GM18507 (cell line): ENCODE data around the gene KANK3.
"Not testable (repeated sequence)": the region's sequence is repeated elsewhere in the genome, so short reads cannot be mapped to it uniquely, and the experiment has no call there.

Source experiments
- DNase-seq: peaks from one replicate; pipeline ENCODE4 v3.0.0; 2011; ENCODE audit warnings: low read depth; ENCODE audit not compliant: insufficient read length; ENCODE audit errors: extremely low spot score
- FAIRE-seq: peaks from 2 replicates; lab custom pipeline; 2011; peaks lifted over from hg19 to GRCh38; lab: Jason Lieb, UNC

Gene KANK3

GRCh38 chr19:8321986-8322637, 20.9 kb downstream of the KANK3 start:
- DNase-seq: no peak
- FAIRE-seq: no peak

- FAIRE-seq (peak; percentile 86), DNase-seq (peak; percentile 97)
Measured at GRCh38 chr19:8321067-8321985, 21.7 kb downstream of the KANK3 start, which contains the start of the genes NDUFA7 and RPS28. Gene NDUFA7 (minus strand): TSS chr19:8321375. CDS start chr19:8321358, 17 bp downstream. Gene RPS28 (plus strand): TSS chr19:8321496. CDS start chr19:8321531, 35 bp downstream.

GRCh38 chr19:8320564-8321066, 22.4 kb downstream of the KANK3 start:
- no peak for DNase-seq

GRCh38 chr19:8319807-8320520, 23.1 kb downstream of the KANK3 start:
- FAIRE-seq: no peak
- DNase-seq: no peak

More at GRCh38 chr19:8320564-8321066, 22.4 kb downstream of the KANK3 start:
- peak; percentile 47 for FAIRE-seq

- FAIRE-seq, DNase-seq: not testable (repeated sequence)
Measured at GRCh38 chr19:8318835-8319234, 24.2 kb downstream of the KANK3 start.

- DNase-seq (no peak), FAIRE-seq (no peak)
Measured at GRCh38 chr19:8316351-8317125, 26.5 kb downstream of the KANK3 start.

- DNase-seq, FAIRE-seq: not testable (repeated sequence)
Measured at GRCh38 chr19:8314981-8315640, 28.0 kb downstream of the KANK3 start.

GRCh38 chr19:8311461-8312260, 31.4 kb downstream of the KANK3 start:
- FAIRE-seq (no peak), DNase-seq (no peak)

GRCh38 chr19:8310342-8311055, 32.6 kb downstream of the KANK3 start:
- DNase-seq (no peak), FAIRE-seq (no peak)

- FAIRE-seq: no peak
- no peak for DNase-seq
Measured at GRCh38 chr19:8308891-8309291, 34.2 kb downstream of the KANK3 start.

- DNase-seq (peak; percentile 89), FAIRE-seq (peak; percentile 92)
Measured at GRCh38 chr19:8307965-8308866, 34.8 kb downstream of the KANK3 start, which contains the start of gene CD320. Gene CD320 (minus strand): TSS chr19:8308358. CDS start chr19:8308290, 68 bp downstream.

- no peak for DNase-seq
- FAIRE-seq: no peak
Measured at GRCh38 chr19:8307400-8307964, 35.6 kb downstream of the KANK3 start.

GRCh38 chr19:8306235-8307054, 36.6 kb downstream of the KANK3 start:
- FAIRE-seq (no peak), DNase-seq (no peak)

GRCh38 chr19:8305798-8306197, 37.3 kb downstream of the KANK3 start:
- DNase-seq (no peak), FAIRE-seq (no peak)
